Stimulated activated CD8-positive, alpha-beta memory T cell treated with anti-CD3 and anti-CD28 coated beads, Interleukin-4, amount 100 ng/mL, for 1 hour (primary cell): ENCODE data around the gene CYP2W1.
"Not testable (repeated sequence)": the region's sequence is repeated elsewhere in the genome, so short reads cannot be mapped to it uniquely, and the experiment has no call there.

ENCODE experiments used
- DNase-seq, 2 donors: peaks; one replicate each; pipeline ENCODE4 v3.0.0-alpha.2; 2020; ENCODE audit warnings: low read depth in 2 of 2, low spot score in 1 of 2

The CYP2W1 gene

GRCh38 chr7:1028044-1028770 is 45.2 kb downstream of the CYP2W1 start:
- DNase-seq, result peak; percentile 32 to 57

GRCh38 chr7:1028775-1029636 is 46.0 kb downstream of the CYP2W1 start:
- DNase-seq, result peak in 1 of 2 donors; percentile 26

DNA sequence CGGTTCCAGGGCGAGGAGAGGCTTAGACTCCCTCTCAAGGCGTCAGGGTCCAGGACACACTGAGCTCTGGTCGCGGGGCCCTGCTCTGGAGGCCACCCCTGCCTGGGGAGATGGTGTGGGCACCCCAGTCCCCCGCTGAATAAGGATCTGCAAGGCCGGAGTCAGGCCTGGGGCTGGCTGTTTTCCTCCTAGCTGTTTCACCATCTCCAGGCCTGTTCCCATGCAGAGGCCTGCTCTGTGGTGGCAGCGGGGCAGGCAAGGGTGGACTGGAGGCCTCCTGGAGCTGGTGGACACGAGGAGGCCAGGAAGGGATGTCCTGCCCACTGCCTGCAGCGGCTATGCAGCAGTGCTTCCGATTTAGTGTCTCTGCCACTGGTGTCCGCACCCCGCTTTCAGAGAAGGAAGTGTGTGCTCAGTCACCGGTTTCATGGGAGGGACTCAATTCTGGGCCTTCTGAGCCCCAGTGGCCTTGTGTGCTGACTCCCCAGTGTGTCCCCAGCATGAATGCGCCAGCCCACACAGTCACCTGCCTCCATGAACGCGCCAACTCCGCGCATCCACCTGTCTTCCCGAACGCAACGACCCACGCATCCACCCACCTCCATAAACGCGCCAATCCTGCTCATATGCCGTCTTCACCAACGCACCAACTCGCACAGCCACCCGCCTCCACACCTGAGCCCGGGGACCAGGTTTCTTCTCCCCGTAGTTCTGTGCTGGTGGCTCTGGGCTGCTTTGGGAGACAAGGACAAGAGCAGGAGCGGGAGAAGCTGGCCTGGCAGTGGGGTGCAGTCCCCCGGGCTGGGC is 46.9 kb downstream of the CYP2W1 start:
- DNase-seq, result no peak

DNA sequence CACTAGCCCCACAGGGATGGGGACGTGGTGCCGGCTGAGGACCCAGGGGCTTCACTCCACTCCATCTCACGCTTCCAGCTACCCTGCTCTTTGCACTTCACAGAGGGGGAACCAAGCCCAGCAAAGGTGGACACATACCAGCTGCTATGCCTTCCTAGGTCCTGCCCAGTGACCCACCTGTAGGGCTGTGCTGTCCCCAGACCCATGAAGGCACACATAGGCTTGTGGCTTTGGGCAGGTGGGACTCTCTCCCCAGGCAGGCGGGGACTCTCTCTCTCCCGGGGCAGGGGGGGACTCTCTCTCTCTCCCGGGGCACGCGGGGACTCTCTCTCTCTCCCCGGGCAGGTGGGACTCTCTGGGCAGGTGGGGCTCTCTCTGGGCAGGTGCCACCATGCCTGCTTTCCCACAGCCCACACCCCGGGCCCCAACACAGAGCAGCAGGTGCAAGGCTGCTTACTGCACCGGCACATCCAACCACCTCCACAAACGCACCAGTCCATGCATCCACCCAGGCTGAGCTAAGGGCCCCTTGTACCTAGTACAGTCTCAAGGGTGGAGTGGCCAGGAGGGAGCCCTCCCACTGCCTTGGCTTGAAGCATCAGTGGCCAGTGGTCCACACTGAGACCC is 47.6 kb downstream of the CYP2W1 start:
- no peak for DNase-seq

DNA sequence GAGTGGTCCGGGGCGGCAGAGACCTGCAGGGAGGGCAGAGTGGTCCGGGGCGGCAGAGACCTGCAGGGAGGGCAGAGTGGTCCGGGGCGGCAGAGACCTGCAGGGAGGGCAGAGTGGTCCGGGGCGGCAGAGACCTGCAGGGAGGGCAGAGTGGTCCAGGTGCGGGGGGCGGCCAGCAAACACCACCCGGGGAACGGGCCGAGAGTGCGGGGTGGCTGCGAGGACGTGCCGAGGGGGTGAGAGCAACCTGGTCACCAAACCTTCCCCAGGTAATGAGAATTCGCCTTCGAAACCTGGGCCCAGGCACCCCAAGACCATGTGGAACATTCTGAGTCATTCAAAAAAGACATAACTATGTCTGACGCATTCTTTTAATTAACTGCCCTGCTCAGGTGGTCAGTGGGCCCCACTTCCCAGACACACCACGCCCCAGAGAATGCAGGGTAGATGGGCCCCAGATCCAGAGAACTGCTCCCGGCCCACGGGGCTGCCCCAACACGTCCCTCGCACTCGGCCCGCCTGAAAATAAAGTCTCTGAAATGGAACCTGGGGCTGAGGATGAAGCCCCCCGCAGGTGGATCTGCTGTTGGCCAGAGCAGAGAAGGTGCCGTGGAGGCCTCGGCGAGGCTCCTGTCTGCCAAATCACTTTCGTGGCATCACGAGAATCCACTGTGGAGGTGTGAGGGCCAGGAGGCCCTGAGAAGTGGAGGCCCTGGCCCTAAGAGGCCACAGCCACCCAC is 48.9 kb downstream of the CYP2W1 start:
- DNase-seq, result no peak

DNA sequence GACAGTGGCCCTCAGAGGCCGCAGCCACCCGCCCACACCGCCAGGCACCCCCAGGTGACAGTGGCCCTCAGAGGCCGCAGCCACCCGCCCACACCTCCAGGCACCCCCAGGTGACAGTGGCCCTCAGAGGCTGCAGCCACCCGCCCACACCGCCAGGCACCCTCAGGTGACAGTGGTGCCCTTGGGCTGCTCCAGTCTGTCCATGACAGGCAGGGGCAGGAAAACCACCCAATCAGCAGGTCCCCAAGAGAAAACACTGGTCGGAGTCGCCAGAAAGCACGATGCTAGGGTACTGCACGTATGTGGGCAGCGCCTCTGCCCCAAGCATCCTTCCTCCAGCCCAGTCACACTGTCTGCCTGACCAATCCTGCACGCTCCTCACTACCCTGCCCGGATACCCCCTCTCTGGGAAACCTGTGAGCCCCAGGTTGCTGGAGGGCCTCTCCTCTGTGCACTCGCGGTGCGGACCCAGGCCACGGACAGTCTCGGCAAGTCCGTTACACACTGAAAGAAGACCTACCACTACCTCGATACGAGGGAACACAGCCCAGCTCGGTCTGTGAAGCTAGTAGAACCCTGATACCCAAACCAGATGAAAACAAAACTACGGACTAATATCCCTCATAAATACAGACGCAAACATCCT is 49.7 kb downstream of the CYP2W1 start:
- DNase-seq, result no peak

DNA sequence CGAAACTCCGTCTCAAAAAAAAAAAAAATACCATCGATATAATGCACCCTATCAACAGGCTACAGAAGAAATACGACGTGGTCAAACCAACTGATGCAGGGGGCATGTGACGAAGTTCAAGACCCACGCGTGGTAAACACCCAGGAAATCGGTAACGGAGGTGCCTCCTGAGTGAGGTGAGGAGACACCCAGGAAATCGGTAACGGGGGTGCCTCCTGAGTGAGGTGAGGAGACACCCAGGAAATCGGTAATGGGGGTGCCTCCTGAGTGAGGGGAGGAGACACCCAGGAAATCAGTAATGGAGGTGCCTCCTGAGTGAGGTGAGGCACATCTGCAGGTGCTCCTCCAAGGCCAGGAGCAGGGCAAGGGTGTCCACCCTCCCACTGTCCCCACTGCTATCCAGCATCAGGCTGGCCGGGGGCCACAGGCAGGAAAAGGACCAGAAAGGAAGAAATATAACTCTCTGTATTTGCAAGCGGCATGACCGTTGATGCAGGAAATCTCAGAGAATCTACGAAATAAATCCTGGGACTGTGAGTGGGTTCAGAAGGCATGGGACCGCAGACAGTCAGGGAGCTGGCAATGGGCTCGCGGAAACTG is 50.7 kb downstream of the CYP2W1 start:
- DNase-seq, result no peak

DNA sequence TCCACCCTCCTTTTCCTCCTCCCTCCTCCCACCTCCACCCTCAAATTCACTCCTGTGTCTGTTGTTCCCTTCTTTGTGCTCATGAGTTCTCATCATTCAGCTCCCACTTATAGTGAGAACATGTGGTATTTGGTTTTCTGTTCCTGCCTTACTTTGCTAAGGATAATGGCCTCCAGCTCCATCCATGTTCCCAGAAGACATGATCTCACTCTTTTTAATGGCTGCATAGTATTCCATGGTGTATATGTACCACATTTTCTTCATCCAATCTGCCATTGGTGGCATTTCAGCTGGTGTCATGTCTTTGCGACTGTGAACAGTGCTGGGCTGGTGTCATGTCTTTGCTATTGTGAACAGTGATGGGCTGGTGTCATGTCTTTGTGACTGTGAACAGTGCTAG is 51.8 kb downstream of the CYP2W1 start:
- not testable (repeated sequence) for DNase-seq

DNA sequence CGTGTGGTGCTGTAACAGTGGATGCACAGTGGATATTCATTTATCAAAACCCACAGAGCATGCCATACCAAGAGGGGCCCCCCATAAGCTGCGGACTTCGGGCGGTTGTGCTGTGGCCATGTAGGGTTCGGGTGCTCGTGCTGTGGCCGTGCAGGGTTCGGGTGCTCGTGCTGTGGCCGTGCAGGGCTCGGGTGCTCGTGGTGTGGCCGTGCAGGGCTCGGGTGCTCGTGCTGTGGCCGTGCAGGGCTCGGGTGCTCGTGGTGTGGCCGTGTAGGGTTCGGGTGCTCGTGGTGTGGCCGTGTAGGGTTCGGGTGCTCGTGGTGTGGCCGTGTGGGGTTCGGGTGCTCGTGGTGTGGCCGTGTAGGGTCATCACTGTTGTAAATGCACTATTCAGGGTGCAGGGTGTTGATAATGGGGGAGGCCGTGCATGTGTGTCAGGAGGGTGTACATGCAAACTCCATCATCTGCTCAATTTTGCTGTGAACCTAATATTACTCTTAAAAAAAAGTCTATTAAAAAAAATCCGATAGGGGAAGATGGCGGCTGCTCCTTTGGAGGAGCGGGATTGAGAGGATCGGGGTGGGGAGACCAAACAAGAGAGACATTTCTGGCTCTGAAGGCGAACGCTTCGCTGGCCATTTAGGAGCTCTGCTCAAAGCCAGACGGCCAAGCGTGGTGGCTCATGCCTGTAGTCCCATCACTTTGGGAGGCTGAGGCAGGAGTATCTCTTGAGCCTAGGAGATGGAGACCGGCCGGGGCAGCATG is 53.4 kb downstream of the CYP2W1 start:
- DNase-seq, result not testable (repeated sequence)
